Measurements from ENCODE around the gene KCNQ1. TPM values are rescaled to one million over a fixed set of nuclear protein-coding genes. Genes with fewer than 3 reads are reported as not detected.

KCNQ1 gene
- total RNA-seq, 2 donors from 2014 or later: 33.5 to 39.7 TPM

DNA sequence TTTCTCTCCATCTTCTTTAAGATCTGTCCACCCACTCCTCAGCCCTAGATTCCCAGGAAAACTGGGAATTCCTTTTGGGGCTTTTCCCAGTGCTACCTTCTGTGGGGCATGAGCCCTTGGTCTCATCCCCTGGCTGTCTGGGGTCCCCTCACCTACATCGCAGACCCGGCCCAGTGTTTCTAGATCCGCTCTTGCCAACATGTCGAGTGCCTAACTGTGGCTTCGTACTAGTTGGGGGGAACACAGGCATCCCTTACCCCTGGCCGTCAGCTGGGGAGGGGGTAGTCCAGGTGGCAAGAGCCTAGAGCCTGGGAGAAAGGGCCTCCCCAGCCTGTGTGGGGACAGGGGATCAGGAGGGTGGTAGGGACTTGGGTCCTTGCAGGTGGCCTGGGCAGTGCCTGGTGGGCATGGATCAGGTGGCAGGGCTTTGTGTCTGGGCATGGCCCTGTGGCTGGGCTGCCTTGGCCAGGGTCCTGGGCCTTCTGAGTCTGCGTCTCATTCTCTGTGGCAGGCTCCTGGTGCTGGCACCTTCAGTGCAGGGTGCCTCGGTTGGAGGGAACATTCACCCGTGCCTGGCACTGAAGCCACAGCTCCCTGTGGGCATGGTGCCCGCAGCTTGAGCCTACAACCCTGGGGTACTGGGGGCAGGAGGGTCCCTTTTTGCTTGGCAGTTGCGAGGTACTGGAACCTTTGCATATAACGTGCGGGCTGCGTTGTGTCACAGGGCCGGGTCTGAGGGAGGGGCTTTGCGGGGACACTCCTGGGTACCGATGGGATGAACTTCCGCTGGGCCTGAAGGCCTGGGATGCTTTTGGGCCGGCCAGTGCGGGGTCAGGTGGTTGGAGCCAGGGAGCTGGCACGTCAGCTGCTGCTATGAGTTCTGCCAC, 4.1 kb downstream of the KCNQ1 start:
- DNase-seq (no peak), ATAC-seq (no peak)
- intact Hi-C loops (cut with DNase I): no loop called here

DNA sequence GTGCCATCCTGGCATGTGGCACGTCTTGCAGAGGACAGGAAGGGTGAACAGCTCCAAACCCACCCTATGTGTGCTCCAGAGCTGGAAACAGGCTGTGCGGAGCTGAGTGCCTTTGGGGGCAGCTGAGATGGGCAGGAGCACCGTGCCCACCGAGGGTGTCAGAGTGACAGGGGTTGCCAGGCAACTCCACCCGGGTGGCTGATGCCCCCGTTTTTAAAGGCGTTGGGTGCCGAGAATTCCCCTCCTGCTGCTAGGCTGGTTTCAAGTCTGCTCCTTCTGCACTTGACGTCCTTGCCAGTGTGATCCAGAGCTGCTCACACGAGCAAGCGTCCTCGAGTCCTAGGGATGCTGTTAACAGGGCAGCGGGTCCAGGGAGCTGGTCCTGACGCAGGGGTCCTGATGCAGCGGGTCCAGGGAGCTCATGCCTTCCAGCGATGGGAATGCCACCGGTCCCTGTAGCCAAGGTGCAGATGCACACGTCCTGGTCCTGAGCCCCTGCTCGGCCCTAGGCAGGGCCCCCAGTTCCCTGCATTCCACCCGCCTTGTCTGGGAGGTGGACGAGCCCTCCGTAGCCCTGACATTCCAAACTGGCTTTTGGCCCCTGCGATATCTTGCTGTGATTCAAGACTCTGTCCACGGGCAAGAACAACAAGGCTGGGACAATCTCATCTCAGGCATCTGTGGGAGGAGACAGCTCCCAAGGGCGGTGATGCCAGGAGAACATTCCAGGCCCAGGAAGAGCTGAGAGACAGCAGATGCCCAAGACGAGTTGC, 4.9 kb downstream of the KCNQ1 start:
- ATAC-seq (peak in 1 of 2 donors; percentile 20), DNase-seq (no peak)
- intact Hi-C loops (cut with DNase I): no loop called here

DNA sequence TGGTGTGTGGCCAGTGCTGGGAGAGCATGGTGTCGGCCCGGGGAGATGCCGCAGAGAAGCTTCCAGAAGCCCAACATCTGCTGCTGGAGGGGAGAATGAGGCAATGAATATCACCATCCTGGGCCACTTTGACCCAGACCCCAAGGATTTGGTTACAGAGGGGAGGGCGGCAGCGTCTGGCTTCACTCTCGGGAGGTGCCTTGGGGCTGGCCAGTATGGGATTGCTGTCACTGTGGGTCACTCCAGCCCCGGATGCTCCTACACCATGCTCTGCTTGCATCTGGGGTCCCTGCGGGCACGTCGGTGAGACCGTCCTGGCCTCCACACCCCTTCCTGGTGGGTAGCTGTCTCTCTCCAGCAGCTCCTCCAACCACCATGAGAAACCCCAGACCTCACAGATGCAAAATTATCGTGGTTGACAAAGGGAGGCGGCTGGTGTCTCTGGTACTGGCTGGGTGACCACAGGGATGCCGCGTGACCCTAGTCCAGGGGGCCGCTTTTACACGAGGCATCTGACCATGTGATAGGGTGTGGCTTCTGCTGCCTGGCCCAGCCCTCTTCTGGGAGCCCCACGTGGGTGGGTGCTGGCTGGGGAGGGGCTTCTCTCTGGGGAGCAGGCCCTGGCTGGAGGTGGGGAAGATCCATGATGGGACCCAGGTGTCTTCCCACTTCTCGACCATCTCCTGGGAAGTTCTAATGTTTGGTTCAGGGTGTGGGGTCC, 5.7 kb downstream of the KCNQ1 start:
- intact Hi-C loops (cut with DNase I): no loop called here
- ATAC-seq (no peak), DNase-seq (no peak)

DNA sequence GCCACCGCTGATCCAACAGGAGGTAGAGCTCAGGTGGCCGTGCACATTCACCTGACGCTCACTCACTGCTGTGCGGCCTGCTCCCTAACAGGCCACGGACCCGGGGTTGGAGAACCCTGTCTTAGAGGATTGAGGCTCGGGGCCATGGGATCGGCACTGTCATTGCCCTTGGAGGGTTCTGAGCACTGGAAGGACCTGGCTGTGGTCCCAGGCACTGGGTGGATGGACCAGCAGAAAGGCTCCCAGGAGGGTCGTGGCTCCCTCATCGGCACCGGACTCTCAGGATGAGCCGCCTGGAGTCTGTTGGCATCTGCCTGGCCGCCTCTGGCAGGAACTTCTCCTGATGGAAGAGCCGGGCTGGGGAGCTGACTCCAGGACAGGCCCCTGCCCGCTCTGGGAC, 6.5 kb downstream of the KCNQ1 start:
- intact Hi-C loops (cut with DNase I): no loop called here
- ATAC-seq (no peak), DNase-seq (no peak)

DNA sequence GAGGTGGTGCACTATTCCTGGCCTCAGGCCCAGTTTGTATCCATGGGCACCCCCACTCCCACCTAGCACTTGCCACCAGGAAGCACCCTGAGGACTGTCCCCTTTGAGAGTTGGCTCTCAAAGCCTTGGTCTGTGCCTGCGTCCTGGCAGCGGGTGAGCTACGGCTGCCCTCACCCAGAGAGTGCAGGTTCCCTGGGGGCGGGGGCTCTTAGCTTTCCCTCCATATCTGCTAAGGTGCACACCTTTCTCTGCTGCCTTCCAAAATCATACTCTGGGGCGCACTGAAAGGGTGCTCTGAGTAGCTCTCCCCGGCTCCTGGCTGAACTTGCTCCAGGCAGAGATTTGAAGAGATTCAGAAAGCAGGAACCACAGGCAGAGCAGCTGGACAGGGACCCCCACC, 7.1 kb downstream of the KCNQ1 start:
- DNase-seq (no peak), ATAC-seq (no peak)
- intact Hi-C loops (cut with DNase I): no loop called here

DNA sequence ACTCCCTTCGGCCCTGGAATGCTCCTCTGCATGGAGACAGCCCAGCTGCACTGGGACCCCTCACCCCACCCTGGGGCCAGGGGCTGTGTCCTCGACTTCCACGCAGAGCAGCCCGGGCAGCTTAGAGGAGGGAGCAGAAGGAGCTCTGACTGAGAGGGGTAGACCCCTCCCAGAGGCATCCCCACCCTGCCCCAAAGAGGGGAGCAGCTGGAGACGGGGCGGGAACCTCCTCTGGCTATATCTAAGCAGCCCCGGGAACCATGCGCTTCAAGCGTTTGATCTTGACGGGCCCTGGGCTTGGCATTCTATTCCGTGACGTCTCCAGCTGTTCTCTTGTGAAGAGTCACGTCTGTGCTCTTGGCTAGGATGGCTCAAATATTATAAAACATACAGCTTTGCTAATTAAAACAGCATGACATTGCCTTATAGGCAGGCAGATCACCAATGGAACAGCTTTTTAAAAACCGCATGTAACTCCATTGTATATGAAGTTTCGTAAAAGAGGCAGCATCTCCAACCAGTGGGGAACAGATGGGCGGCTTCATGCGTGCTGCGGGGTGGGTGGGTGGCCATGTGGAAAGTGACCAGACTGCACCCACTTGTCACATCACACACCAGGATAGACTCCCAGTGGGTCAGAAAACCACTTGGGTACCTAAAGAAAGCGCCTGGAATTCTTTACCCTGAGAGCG, 7.7 kb downstream of the KCNQ1 start:
- DNase-seq (no peak), ATAC-seq (no peak)

DNA sequence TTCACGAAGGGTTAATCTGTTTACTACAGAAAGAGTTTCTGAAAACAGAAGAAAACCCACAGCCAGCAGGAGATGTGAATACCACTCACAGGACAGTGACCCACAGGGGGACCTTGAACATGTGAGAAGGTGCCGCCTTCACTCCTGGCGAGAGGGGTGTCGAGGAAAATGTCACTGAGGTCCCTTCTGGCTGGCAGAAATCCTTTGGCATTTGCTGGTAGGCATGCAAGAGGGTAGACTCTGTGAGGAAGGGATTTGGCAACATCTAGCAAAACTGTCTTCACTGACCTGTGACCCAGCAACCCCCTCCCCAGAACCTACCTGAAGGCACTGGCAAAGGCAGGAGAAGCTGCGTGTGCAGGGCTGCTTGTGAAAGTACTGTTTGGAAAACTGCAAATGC, 8.6 kb downstream of the KCNQ1 start:
- DNase-seq: no peak
- no peak for ATAC-seq
- intact Hi-C loops (cut with DNase I): no loop called here

More for the DNA sequence above, 7.7 kb downstream of the KCNQ1 start:
- intact Hi-C loops (cut with DNase I): no loop called here

DNA sequence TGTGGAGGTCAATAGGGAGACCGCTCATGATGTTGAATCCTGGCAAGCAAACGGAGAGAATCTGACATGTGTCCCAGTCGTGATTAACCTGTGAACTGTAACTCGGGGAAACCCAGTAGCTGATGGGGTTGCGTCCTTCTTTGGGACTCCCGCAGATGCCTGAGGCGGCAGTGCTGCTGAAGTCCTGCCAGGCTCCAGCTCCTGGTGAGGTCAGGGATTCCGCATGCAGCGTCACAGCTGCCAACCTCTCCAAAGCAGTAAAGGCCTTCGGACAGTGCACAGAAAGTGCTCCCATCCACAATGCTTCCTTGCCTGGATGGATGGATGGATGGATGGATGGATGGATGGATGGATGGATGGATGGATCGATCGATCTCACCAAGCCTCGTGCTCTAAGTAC, 13.5 kb downstream of the KCNQ1 start:
- DNase-seq: no peak
- intact Hi-C loops (cut with DNase I): no loop called here
- ATAC-seq: peak in 1 of 2 donors; percentile 14

DNA sequence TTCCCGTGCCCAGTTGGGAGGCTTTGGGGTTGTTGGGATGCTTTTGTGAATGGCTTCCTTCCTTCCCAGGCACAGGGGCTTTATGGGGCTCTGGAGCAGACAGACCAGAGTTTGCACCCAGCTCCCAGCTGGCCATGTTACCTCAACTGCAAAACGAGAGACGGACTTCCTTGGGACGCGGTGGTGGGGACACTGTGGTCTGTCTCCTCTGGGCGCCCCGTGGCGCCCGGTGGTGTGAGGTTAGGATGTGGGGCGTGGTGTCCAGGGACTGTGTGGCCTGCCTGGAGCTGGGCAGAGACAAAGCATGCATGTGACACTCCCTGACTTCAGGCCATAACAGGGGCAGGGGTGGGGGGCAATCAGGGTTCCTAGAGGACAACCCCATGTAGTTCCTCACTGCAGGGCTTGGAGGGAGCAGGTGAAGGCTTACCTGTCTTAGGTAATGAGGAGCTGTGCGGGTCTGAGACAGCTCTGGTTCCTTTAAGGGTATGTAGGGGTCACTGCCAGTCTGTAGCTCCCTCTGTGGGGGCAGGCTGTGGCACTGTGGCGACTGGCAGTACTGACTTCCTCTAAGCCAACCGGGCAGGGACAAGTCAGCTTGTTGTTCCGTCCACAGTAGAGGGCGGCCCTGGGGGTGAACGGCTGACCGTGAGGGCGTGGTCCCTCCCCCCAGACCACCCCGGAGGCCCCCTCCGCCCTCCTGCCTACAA, 14.4 kb downstream of the KCNQ1 start:
- no peak for ATAC-seq
- intact Hi-C loops (cut with DNase I): no loop called here
- no peak for DNase-seq

DNA sequence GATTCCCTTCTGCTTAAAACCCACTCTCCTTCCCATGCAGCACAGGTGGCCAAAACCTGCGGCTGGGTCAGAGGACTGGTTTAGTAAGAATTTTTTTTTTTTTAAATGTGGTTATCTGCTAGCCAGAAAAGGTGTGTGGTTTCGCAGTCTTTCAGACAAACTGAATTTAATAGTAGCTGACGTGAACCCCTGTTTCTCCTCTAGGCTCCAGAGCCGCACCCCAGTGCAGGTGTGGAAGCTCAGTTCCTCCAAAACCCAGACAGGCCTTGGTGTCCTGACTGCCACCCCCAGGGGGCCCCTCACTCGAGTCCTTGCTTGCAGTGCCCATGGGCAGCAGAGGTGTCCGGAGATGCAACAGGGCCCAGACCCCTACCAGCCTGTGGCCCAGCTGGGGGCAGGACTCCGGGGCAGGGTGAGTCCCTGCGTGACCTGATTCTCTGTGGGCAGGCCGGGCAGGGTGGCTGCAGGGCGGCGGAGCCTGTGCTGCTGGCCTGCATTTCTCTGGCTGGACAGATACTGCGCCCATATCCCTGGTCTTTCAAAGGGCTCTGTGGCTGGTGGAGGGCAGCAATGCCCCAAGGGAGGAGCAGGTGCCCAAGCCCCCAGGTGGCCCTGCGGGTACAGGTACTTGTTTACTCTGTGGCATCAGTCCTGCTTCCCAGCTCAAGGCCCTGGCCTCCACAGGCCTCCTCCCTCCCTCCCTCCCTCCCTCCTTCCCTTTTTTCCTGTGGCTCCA, 15.2 kb downstream of the KCNQ1 start:
- DNase-seq (no peak), ATAC-seq (no peak)
- intact Hi-C loops (cut with DNase I): no loop called here

DNA sequence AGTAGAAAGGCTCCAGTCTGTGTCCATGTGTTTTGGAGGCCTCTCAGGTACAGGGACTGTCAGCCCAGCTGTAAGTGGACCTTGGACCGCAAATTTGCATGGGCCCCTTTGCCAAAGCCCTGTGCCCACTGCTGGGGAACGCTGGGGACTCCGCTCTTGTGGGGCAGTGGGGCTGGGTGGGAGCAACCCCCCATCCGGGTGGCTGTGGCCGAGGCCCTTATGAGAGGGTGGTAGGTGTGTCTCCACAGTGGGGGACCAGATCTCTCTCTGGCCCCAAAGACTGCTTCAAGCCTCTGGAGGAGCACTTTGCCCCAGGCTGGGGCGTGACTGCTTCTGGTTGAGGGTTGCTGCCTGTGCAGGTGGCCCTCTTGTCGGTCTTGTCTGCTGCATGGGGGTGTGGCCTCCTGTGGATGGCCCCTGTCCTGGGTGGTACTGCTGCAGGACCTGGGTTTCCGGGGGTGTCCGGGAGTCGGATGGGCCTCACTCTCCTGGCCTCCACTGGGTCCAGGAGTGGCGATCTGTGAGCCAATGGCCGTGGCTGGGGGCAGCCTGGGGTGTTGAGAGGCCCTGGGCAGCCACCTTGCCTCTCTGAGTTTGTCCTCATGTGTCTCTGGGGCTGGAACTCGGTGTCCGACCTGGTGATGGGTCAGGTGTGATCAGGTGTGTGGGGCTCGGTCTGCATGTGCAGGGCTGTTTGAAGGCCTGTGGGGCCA, 15.9 kb downstream of the KCNQ1 start:
- intact Hi-C loops (cut with DNase I): no loop called here
- ATAC-seq (no peak), DNase-seq (no peak)

DNA sequence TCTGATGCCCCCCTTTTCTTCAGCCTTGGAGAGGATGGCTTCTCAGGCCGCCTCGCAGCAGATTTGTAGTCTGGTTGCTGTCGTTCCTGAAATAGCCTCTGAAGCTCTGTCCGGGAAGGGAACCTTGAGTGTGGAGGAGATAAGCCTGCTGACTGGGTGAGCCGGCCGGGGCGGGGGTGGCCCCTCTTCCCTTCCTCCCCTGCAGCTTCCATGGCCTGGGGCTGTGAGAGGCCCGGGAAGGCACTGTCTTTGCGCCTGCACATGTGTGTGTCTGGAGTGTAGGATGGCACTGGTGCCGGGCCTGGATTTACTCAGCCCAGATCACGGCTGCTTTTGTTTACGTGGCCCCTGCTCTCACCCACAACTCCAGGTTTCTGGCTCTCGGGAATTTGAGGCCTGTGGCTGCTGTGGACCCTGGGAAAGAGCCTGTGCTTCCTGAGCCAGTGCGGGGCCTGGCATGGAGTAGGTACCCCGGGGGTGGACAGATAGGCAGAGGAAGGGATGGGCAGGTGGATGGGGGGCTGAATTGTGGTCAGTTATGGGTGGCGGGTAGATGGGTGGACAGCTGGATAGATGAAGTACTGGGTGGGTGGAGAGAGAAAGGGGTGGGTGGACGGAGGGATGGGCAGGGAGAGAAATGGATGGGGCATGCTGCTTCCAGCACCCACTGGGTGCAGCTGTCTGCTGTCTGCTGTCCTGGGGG, 16.6 kb downstream of the KCNQ1 start:
- ATAC-seq (peak; percentile 54 to 62), DNase-seq (no peak)
- intact Hi-C loops (cut with DNase I): no loop called here

DNA sequence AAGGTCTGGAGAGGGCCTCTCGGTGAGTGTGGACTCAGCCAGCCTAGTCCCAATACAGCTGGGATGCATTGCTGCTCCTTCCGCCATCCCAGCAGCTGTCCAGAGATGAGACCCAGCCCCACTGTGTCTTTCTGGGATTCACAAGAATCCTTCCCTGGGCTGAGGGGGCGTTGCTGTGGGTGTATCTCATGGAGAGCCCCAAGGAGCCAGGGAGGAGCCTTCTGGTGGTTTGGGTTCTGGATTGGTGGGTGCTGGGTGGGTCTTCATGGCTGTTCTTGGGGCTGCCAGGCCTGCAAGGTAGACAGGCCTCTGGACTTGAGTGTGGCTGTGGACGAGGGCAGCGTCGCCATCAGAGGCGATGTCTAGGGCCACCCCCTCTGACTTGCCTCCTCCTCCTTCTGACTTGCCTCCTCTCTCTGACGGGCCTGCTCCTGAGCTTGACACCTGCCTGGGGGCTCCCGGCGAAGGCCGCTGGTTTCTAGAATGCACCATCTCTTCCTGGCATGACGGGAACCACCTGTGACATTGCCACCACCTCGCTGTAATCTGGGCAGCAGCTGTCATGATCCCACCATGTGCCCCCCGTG, 17.2 kb downstream of the KCNQ1 start:
- no peak for ATAC-seq
- intact Hi-C loops (cut with DNase I): no loop called here
- DNase-seq: no peak

DNA sequence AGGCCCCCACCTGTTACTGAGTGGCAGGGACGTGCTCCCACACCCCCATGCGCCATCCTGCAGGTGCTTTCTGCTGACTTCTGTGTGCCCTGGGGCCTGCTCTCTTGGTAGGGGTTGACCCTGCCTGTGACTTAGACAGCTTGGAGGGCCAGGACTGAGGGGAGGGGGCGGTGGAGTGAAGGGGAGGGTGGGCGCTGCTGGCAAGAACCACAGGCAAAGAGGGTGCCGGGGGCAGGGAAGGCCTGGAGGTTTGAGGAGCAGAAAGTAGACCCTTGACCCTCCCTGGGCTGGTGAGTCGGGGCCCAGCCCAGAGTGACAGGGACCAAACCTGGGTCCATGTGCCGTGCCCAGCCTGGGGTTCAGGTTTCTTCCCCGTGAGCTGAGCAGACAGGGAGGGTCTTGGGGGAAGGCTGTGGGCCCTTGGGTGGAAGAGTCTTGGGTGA, 17.8 kb downstream of the KCNQ1 start:
- intact Hi-C loops (cut with DNase I): no loop called here
- ATAC-seq (no peak), DNase-seq (no peak)

DNA sequence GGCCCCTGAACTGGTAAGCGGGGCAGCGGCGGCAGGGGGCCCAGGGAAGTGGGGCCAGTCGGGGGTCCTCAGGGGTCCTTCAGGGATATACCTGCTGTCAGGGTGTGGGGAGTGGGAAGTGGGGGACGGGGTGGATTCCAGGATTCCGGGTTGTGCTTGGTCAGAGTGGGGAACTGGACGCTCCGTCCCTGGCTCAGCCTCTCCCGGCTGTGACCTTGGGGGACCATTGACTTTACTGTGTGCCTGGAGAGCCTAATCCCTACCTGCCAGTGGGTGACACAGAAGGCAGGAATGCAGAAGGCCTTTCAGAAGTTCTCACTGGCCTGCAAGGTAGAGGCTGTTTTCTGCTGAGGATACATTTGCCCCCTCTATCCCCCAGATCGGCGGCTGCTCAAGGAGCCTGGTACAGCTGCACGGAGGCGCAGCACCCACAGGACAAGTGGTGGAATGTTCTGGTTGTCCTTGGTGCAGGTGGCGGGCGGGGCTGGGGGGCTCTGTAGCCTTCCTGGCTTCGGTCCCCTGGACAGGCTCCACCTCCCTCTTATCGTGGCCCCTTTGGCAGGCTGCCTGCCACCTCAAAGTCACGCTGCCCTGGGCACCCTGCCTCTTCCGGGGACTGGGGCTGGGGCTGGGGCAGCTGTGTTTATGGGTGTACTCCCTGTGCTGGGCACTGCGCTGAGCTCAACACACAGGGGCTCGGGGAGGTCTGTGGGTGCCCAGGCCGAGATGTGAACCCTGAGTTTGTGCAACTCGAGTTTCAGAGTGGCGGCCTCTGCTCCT, 18.4 kb downstream of the KCNQ1 start:
- ATAC-seq (peak; percentile 75 to 79), DNase-seq (peak; percentile 77)
- intact Hi-C loops (cut with DNase I): no loop called here
